Measurements from ENCODE around the gene PCBD1.

DNA sequence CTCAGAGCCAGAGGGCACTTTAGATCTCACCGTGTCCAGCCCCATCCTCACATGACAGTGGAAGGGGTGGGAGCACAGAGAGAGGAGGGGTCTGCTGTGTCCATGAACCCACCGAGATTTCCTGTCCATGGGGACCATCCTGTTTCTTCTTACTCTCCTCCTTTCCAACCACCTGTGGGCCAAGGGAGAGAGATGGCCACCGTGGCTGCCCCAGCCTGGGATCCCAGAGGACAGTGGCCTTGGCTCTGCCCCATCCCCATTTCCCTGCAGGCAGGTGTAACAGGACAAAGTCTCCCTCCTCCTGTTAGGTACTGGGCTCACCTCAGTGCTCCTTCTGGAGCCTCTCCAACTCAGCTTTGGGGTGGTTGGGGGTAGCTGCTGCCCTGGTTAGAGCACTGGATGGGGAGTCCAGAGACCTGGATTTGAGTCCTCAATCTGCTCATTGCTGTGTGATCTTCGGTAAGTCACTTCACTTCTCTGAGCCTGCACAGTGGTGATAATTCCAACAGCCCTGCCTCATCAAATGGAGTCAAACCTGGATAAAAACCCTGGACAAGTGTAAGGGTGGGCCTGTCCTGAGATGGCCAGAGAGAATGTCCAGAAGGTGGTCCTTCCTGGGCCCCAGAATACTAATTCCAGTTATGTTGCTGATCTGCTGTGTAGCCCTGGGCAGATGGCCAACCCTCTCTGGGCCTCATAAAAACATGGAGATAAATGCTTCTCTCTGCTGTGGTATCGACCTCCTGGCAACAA lies 17.8 kb upstream of the PCBD1 start:
- no peak for TF ChIP-seq CTCF (IDR thresholded peaks at IDR 0.05)
- TF ChIP-seq POLR2AphosphoS5 (IDR thresholded peaks at IDR 0.05; ENCODE audit: insufficient read depth in 1 of 2, low read depth in 1 of 2): no peak
- no peak for TF ChIP-seq POLR2A (IDR thresholded peaks at IDR 0.05)

All from vagina (tissue), 2 donors.